Right lobe of liver (tissue), 6 donors: ENCODE results near the gene SLAIN1. TPM values are rescaled to one million over a fixed set of nuclear protein-coding genes. Genes with fewer than 3 reads are reported as not detected.

Experiments
- ATAC-seq, 4 donors: fragments of 200-7000 bp; cut with Tn5 transposase; one replicate each; pipeline ENCODE4 v1.9.1; 2020; ENCODE audit warnings: mild to moderate bottlenecking in 4 of 4, moderate library complexity in 4 of 4
- DNase-seq, 3 donors: peaks; one replicate each; pipeline ENCODE4 v3.0.0-alpha.2; 2020
- H3K27ac ChIP-seq, 3 donors: fragments of 200-600 bp; one replicate each; pipeline ENCODE4 v1.8.0; 2022
- H3K27me3 ChIP-seq, 2 donors: fragments of 200-600 bp; one replicate each; pipeline ENCODE4 v1.8.0; 2022
- H3K36me3 ChIP-seq, 4 donors: fragments of 200-600 bp; sonication (generic) in 1 of 4; one replicate each; pipeline versions ENCODE4 v1.5.1 to v1.8.0; 2017 to 2022; ENCODE audit warnings: control low read depth in 1 of 4
- H3K4me1 ChIP-seq, 4 donors: fragments of 200-600 bp; sonication (generic) in 1 of 4; one replicate each; pipeline versions ENCODE4 v1.5.1 to v1.8.0; 2017 to 2022; ENCODE audit warnings: control low read depth in 1 of 4
- H3K4me3 ChIP-seq, 3 donors: fragments of 200-600 bp; one replicate each; pipeline ENCODE4 v1.8.0; 2022
- H3K9me3 ChIP-seq, 4 donors: fragments of 200-600 bp; sonication (generic) in 1 of 4; one replicate each; pipeline versions ENCODE4 v1.5.1 to v1.8.0; 2017 to 2022; ENCODE audit warnings: control low read depth in 1 of 4
- POLR2A ChIP-seq: fragments of 450-650 bp; IDR thresholded peaks from one replicate; pipeline ENCODE4 v1.6.1; 2017; ENCODE audit warnings: antibody characterized with exemption, mild to moderate bottlenecking
- WGBS: methylation state at CpG from one replicate; pipeline ENCODE4 v1.1.6; 2018; ENCODE audit warnings: low coverage, low lambda C conversion rate; ENCODE audit not compliant: insufficient coverage; ENCODE audit errors: missing lambda C conversion rate; 5-methylcytosine and 5-hydroxymethylcytosine counted together
- intact Hi-C, 2 donors: fragments of 100-400 bp; cut with DNase I; formaldehyde crosslinking; loops; one replicate each; pipeline versions ENCODE4 v1.11.2 to v1.14.1; 2022
- total RNA-seq, 6 experiments: library from RNA; depleted of rRNA in 2 of 6; stranded (reverse); fragments of >200 nt in 2 of 6; fragmentation: NEBNext Ultra II Directional in 3 of 6; extraction: Animal tissue kit (Norgen Biotek cat#: 25700) in 3 of 6; gene quantifications; one replicate each; pipeline versions ENCODE4 v1.1.0 to v1.2.4, GENCODE V29; 2016 to 2023
- TF ChIP-seq, protein P1 (sequence below), 4 donors: fragments of 200-600 bp in 3 of 4; fragments of 450-650 bp in 1 of 4; IDR thresholded peaks; one replicate each; pipeline versions ENCODE4 v1.5.1 to v1.8.0; 2016 to 2022; ENCODE audit warnings: antibody characterized with exemption in 4 of 4, mild to moderate bottlenecking in 2 of 4
- donor health status: DM: no; HTN: yes; CAD: no.
- donor health status: DM: no; HTN: no; CAD: no.
- donor health status: DM: no; HTN: no; CAD: no.
- donor health status: DM: no; HTN: yes; CAD: no.
- donor health status: DM: no; HTN: yes; CAD: no.

SLAIN1 gene
- total RNA-seq, 6 experiments from 2014 or later = 3.8 to 11.1 (median 5.8) TPM

DNA sequence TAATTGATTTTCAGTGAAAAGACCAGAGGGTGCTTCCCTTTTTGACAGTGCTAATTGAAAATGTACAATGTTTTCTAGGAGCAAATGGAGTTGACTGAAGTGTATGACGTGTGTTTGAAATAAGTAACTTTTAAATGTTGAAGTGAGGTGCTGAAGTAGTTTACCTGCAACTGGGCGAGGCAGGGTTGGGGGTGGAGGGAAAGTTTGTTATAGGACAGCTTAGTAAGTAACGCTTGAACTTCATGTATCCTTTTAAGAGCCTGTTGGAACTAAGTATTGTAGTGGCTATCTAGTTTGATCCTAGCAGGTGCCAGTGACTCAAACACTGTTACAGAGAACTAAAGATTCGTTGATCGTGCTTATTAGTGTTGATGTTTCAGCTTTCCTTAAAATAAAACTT is 5.9 kb downstream of the SLAIN1 start:
- Histone ChIP-seq H3K27ac (no peak overlapping the region), H3K4me3 (no peak overlapping the region), H3K9me3 (no peaks in the 10 kb centered on the region), H3K27me3 (no peaks in the 10 kb centered on the region), H3K4me1 (peaks cover 0 to 6% (median 0%) of the 10 kb centered on the region in 4 donors), H3K36me3 (no peaks in the 10 kb centered on the region)
- no peak for DNase-seq
- intact Hi-C loops = no loop called here
- 66% methylated on average over 5 of the region's 5 CpGs for WGBS
- ATAC-seq = no peak
- TF ChIP-seq, protein P1, sequence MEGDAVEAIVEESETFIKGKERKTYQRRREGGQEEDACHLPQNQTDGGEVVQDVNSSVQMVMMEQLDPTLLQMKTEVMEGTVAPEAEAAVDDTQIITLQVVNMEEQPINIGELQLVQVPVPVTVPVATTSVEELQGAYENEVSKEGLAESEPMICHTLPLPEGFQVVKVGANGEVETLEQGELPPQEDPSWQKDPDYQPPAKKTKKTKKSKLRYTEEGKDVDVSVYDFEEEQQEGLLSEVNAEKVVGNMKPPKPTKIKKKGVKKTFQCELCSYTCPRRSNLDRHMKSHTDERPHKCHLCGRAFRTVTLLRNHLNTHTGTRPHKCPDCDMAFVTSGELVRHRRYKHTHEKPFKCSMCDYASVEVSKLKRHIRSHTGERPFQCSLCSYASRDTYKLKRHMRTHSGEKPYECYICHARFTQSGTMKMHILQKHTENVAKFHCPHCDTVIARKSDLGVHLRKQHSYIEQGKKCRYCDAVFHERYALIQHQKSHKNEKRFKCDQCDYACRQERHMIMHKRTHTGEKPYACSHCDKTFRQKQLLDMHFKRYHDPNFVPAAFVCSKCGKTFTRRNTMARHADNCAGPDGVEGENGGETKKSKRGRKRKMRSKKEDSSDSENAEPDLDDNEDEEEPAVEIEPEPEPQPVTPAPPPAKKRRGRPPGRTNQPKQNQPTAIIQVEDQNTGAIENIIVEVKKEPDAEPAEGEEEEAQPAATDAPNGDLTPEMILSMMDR (IDR thresholded peaks at IDR 0.05) = no peak
- no peak for TF ChIP-seq POLR2A

DNA sequence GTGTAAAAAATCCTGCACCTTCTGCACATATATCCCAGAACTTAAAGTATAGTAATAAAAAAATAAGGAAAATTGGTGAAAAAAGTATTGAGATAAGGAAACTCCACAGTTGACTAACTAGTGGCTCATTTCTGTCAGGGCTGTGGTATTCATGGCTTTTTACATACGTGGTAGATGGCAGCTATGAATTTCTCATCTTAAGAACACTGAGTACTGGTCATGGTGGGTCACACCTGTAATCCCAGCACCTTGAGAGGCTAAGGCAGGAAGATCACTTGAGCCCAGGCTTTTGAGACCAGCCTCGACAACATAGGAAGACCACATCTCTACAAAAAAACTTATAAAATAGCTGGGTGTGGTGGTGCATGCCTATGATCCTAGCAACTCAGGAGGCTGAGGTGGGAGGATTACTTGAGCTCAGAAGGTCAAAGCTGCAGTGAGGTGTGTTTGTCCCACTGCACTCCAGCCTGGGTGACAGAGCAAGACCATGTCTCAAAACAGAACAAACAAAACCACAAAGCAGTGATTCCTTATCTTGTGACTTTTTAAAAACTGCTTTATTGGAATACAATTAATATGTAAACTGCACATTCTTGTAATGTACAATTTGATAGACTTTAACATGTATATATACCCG is 16.8 kb downstream of the SLAIN1 start:
- Histone ChIP-seq H3K27me3 (no peaks in the 10 kb centered on the region), H3K9me3 (no peaks in the 10 kb centered on the region), H3K27ac (no peak overlapping the region), H3K4me1 (no peaks in the 10 kb centered on the region), H3K36me3 (no peaks in the 10 kb centered on the region), H3K4me3 (no peak overlapping the region)
- intact Hi-C loops = no loop called here
- DNase-seq (no peak), ATAC-seq (no peak)
- 78% methylated on average over 2 of the region's 3 CpGs for WGBS
- TF ChIP-seq POLR2A = no peak
- TF ChIP-seq, protein P1 (IDR thresholded peaks at IDR 0.05) = no peak

DNA sequence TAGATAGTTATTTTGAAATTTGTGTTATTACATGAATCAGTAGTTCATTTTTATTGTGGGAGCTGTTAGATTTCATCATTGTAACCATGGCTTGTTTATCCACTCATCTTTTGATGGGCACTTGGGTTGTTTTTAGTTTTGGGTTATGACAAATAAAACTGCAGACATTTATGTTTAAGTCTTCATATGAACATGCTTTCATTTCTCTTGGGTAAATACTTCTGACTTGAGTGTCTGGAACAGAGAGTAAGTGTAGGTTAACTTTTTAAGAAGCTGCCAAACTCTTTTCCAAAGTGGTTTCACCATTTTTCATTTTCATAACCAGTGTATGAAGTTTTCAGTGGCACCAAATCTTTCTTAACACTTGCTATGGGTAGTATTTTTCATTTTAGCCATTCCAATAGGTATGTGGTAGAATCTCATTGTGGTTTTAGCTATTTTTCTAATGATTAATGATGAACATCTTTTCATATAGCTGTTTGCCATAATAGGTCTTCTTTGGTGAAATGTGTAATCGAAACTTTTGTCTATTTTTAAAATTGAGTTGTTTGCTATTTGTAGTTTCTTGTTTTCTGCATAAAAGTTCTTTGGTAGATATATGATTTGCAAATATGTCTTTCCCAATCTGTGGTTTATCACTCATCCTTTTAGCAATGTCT is 17.9 kb downstream of the SLAIN1 start:
- TF ChIP-seq, protein P1 (IDR thresholded peaks at IDR 0.05) = no peak
- no peak for TF ChIP-seq POLR2A
- 83% methylated on average over 1 of the region's 1 CpG for WGBS
- H3K9me3 ChIP-seq = no peaks in the 10 kb centered on the region
- H3K36me3 ChIP-seq = no peaks in the 10 kb centered on the region
- intact Hi-C loops = no loop called here
- DNase-seq = no peak
- H3K27me3 ChIP-seq = no peaks in the 10 kb centered on the region
- H3K4me1 ChIP-seq = no peaks in the 10 kb centered on the region
- ATAC-seq = no peak
- no peak overlapping the region for H3K27ac ChIP-seq
- H3K4me3 ChIP-seq = no peak overlapping the region

DNA sequence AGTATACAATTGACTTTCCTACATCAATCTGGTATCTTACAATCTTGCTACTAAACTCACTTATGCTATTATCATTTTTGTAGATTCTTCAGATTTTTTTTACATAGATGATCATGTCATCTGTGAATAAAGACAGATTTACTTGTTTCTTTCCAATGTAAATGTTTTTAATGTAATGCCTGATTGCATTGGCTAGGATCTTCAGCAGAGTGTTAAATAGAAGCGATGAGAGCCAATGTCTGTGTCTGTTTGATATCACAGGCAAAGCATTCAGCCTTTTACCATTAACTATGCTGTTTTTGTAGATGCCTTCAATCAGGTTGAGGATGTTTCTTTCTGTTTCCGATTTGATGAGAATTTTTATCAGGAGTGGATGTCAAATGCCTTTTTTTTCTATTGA is 19.2 kb downstream of the SLAIN1 start:
- Histone ChIP-seq H3K4me3 (no peak overlapping the region), H3K27me3 (no peaks in the 10 kb centered on the region), H3K4me1 (no peaks in the 10 kb centered on the region), H3K27ac (no peak overlapping the region), H3K36me3 (no peaks in the 10 kb centered on the region), H3K9me3 (no peaks in the 10 kb centered on the region)
- intact Hi-C loops = no loop called here
- ATAC-seq (no peak), DNase-seq (no peak)
- TF ChIP-seq POLR2A = no peak
- TF ChIP-seq, protein P1 (IDR thresholded peaks at IDR 0.05) = no peak
- whole genome bisulfite sequencing = 95% methylated on average over 2 of the region's 2 CpGs
